ENCODE results near the gene CSNK1D.

The CSNK1D gene

GRCh38 chr17:82300707-82301270 is 27.3 kb upstream of the CSNK1D start:
- H3K79me2 ChIP-seq = no peaks in the 10 kb centered on the region
- no peaks in the 10 kb centered on the region for H3K9me3 ChIP-seq (ENCODE audit: control insufficient read depth, low read length)
- peaks cover 8% of the 10 kb centered on the region for H3K4me1 ChIP-seq
- H3K27ac ChIP-seq = no peak overlapping the region
- no peak overlapping the region for H3K9ac ChIP-seq
- no peak overlapping the region for H3K4me3 ChIP-seq (ENCODE audit: low read depth, low read length)
- no peaks in the 10 kb centered on the region for H3K36me3 ChIP-seq (ENCODE audit: control insufficient read depth, insufficient read depth, low read length)
- H3K27me3 ChIP-seq (ENCODE audit: control insufficient read depth, insufficient read depth, low read length) = no peaks in the 10 kb centered on the region
- no peak overlapping the region for H3K4me2 ChIP-seq (ENCODE audit: low read length)
- no peak overlapping the region for H2AFZ ChIP-seq
- TF ChIP-seq, protein P1, sequence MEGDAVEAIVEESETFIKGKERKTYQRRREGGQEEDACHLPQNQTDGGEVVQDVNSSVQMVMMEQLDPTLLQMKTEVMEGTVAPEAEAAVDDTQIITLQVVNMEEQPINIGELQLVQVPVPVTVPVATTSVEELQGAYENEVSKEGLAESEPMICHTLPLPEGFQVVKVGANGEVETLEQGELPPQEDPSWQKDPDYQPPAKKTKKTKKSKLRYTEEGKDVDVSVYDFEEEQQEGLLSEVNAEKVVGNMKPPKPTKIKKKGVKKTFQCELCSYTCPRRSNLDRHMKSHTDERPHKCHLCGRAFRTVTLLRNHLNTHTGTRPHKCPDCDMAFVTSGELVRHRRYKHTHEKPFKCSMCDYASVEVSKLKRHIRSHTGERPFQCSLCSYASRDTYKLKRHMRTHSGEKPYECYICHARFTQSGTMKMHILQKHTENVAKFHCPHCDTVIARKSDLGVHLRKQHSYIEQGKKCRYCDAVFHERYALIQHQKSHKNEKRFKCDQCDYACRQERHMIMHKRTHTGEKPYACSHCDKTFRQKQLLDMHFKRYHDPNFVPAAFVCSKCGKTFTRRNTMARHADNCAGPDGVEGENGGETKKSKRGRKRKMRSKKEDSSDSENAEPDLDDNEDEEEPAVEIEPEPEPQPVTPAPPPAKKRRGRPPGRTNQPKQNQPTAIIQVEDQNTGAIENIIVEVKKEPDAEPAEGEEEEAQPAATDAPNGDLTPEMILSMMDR (IDR thresholded peaks at IDR 0.05) = peak; percentile 65

- TF ChIP-seq, protein P1 (IDR thresholded peaks at IDR 0.05) = no peak
- no peak overlapping the region for H3K4me3 ChIP-seq (ENCODE audit: low read depth, low read length)
Measured at GRCh38 chr17:82300228-82300627, 26.7 kb upstream of the CSNK1D start.

GRCh38 chr17:82299452-82299851 is 26.0 kb upstream of the CSNK1D start:
- Histone ChIP-seq H3K79me2 (no peaks in the 10 kb centered on the region), H3K4me3 (ENCODE audit: low read depth, low read length) (no peak overlapping the region), H3K27me3 (ENCODE audit: control insufficient read depth, insufficient read depth, low read length) (no peaks in the 10 kb centered on the region), H2AFZ (no peak overlapping the region), H3K9ac (no peak overlapping the region), H3K27ac (no peak overlapping the region), H3K4me2 (ENCODE audit: low read length) (no peak overlapping the region), H3K36me3 (ENCODE audit: control insufficient read depth, insufficient read depth, low read length) (no peaks in the 10 kb centered on the region), H3K4me1 (peaks cover 8% of the 10 kb centered on the region), H3K9me3 (ENCODE audit: control insufficient read depth, low read length) (no peaks in the 10 kb centered on the region)
- TF ChIP-seq, protein P1 (IDR thresholded peaks at IDR 0.05) = no peak

More at GRCh38 chr17:82300228-82300627, 26.7 kb upstream of the CSNK1D start:
- Histone ChIP-seq H3K27me3 (ENCODE audit: control insufficient read depth, insufficient read depth, low read length) (no peaks in the 10 kb centered on the region), H3K27ac (no peak overlapping the region), H2AFZ (no peak overlapping the region), H3K9ac (no peak overlapping the region), H3K36me3 (ENCODE audit: control insufficient read depth, insufficient read depth, low read length) (no peaks in the 10 kb centered on the region), H3K4me2 (ENCODE audit: low read length) (no peak overlapping the region), H3K79me2 (no peaks in the 10 kb centered on the region), H3K9me3 (ENCODE audit: control insufficient read depth, low read length) (no peaks in the 10 kb centered on the region), H3K4me1 (peaks cover 8% of the 10 kb centered on the region)

- no peaks in the 10 kb centered on the region for H3K36me3 ChIP-seq (ENCODE audit: control insufficient read depth, insufficient read depth, low read length)
- TF ChIP-seq, protein P1 (IDR thresholded peaks at IDR 0.05) = no peak
- H3K27ac ChIP-seq = peak overlapping the region; percentile 71
- no peaks in the 10 kb centered on the region for H3K79me2 ChIP-seq
- no peak overlapping the region for H3K9ac ChIP-seq
- H2AFZ ChIP-seq = peak overlapping the region; percentile 71
- no peak overlapping the region for H3K4me3 ChIP-seq (ENCODE audit: low read depth, low read length)
- H3K4me1 ChIP-seq = peaks cover 8% of the 10 kb centered on the region
- peak overlapping the region; percentile 80 for H3K4me2 ChIP-seq (ENCODE audit: low read length)
- H3K27me3 ChIP-seq (ENCODE audit: control insufficient read depth, insufficient read depth, low read length) = no peaks in the 10 kb centered on the region
- no peaks in the 10 kb centered on the region for H3K9me3 ChIP-seq (ENCODE audit: control insufficient read depth, low read length)
Measured at GRCh38 chr17:82298538-82299421, 25.3 kb upstream of the CSNK1D start.
